Activated CD4-positive, CD25-positive, alpha-beta regulatory T cell treated with anti-CD3 and anti-CD28 coated beads, Interleukin-2, amount 50 U/mL, for 16 hours (primary cell): Measurements from ENCODE around the gene SLC35F3.
"Not testable (repeated sequence)": the region's sequence is repeated elsewhere in the genome, so short reads cannot be mapped to it uniquely, and the experiment has no call there.

ENCODE experiments used
- DNase-seq: peaks from one replicate; pipeline ENCODE4 v3.0.0-alpha.2; 2020; ENCODE audit warnings: low read depth, low spot score

Gene SLC35F3

DNA sequence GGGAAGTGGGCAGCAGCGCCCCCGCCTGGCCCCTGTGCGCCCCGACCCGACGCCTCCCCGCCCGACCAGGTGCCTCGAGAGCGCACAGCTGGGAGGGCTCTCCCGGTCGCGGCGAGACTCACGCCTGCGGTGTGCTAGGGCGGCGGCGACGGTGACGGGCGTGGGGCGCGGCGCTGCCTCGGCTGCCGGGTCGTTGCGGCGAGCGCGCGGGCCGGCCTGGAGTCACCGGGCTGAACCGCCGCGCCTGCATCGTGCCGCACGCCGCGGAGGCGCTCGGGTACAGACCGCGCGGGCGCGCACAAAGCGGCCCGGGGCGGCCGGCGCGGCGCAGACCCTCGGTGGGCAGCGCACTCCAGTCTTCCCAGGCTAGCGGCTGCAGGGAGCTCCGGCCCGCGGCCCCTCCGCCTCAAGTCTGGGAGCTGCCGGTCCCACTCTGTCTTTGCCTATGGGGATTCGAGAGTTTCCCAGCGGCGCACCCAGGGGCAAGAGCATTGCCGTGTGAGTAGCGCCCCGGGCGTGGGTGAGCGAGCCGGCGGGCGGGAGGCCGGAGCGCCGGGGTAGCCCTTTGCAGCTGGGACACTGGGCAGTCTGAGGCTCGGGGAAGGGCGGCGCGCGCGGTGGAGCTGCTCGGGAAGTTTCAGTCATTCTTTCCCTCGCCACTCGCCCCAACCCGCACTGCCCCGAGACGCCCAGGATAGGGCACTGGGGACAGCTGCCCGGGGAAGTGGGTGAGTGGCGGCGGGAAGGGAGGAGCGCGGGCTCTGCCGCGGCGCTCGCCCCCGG is at the start of gene SLC35F3:
Gene SLC35F3 (plus strand): TSS at position 44 of the 783 bp plus-strand sequence.
- DNase-seq: no peak

DNA sequence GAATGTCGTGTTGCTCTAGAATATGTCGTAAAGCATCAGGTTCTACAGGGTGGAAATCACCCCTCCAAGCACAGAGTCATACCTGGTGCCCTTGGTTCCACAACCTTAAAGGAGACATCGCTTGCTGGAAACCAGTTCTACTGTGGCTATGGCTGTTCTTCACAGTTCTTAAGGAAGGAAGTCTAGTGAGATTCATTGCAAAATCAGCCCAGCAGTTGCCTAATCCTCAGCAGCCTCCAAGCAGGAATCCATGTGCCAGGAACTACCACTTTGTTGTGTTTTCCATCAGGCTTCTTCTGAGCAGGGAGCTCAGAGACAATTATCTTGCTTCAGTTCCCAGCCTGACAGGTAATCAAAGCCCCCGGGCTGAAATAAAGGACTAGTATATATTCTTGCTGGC is 45.0 kb upstream of the SLC35F3 start:
- DNase-seq: no peak

DNA sequence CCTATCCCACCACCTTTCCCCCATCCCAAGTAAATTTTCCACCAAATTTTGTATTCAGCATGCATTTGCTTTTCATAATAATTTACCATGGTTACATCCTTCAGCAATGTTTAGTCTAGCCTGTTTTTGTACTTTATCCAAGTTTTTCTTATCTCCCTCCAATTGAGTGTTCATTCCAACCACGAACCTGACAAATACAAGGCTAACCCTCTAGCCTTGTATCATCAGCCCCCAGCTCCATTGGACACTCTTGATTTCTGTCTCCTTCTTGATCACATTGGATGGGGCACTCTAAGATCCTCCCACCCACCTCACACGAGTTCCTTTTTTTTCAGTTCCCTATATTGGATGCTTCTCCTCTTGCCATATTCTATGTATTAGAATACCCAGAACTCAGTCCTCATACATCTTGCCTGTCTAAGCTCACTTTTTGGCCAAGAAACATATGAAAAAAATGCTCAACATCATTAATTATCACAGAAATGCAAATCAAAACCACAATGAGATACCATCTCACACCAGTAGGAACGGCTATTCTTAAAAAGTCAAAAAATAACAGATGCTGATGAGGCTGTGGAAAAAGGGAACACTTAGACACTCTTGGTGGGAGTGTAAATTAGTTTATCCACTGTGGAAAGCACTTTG is 40.5 kb upstream of the SLC35F3 start:
- DNase-seq: no peak

DNA sequence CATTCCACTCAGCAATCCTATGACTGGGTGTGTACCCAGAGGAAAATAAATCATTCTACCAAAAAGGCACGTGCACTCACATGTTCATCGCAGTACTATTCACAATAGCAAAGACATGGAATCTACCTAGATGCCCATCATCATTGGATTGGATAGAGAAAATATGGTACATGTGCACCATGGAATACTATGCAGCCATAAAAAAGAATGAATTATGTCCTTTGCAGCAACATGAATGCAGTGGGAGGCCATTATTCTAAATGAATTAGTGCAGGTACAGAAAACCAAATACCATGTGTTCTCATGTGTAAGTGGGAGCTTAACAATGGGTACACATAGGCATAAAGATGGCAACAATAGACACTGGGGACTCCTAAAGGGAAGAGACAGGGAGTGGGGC is 39.9 kb upstream of the SLC35F3 start:
- DNase-seq: no peak

DNA sequence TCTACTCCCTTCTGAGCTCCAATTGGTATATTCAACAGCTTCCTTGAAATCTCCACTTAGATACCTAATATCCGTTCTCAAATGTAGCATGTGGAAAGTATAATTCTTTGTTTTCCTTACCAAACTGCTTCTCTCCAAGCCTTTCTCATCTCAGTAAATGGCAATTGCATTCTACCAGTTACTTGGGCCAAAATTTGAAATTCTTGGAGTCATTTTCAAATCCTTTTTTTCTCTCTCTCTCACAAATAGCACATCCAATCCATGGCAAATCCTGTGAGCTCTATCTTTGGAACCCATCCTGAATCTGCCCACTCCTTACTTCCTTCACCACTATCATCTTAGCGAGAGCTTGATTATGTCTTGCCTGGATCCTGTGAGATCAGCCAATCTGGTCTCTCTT is 39.3 kb upstream of the SLC35F3 start:
- DNase-seq: no peak

DNA sequence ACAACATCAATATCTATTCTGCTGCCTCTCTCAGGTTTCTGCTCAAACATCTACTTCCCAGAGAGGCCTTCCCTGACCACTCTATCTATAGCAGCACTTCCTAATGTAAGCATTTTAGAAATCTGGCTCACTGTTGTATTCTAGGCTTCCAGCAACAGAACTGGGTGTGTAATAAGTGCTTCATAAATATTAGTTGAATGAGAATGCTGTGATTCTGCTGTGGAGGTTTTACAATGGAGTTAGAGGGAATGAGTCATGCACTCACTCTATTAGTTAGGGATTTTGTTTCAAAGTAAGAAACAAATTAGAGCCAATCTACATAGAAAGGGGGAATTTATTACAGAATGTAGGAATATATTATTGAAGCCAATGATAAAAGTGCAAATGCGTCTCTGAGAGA is 38.6 kb upstream of the SLC35F3 start:
- DNase-seq: no peak

DNA sequence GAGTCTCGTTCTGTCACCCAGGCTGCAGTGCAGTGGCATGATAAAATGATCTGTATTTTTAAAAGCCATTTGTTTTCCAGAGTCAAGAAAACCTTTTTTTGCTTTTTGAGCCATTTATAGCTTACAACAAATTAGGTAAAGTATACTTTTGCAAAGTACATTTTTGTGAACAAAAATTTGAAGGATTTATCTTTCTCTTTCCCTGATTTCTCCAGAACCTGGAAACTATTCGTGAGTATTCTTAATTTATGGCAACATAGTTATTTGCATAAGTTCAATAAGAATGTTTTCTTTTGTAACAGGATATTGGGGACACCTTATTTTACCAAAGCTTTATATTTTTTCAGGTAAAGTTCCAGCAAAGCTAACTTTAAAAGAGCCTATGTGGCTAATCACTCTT is 37.4 kb upstream of the SLC35F3 start:
- DNase-seq: no peak

DNA sequence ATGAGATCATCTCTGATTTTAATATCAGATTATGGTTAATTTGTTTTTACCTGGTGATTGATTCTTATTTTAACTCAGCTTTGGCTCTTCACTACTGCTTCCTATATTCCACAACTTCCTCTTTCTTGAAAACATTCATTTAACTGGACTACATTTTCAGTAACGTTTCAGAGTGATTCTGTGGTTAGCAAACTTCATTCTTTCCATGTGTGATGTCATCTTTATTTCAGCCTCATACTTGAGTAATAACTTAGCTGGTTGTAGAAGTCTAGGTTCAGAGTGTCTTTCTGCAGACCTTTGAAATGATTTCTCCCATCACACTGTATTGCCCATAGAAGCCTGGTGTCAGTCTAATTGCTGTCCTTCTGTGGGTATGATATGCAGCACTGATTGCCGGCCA is 36.0 kb upstream of the SLC35F3 start:
- DNase-seq: no peak

DNA sequence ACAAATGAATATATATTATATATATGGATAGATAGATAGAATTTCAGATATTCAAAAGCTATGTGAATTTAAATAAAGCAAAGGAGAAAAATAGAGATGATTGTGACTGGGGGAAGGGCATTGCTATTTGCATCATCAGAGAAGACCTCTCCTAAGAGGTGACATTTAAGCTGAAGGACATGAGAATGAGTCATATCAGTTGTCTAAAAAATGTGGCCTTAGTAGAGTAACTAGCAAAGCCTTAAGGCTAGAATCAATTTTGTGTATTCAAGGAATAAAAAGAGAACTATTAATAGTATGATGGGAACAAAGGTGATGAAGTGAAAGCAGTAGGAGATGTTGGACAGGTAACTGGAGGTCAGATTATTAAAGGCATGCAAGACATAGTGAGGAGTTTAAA is 34.8 kb upstream of the SLC35F3 start:
- DNase-seq: no peak

DNA sequence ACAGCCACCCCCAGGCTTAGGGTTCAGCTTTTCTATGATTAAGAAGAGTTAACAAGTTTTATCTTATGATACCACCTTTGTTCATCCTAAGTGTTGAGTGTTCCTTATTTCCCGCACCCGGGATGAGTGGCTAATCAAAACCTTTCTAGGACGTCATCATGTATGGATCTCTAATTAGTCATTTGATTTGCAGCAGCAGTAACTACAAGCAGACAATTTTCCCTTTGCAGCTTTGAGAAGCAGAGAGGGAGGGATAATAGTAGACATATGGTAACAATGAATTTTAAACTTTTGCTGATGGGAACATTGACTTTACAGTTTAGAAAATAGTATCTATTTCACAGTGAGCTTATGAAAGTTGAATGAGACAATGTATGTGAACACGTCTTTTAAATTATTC is 30.8 kb upstream of the SLC35F3 start:
- DNase-seq: no peak

DNA sequence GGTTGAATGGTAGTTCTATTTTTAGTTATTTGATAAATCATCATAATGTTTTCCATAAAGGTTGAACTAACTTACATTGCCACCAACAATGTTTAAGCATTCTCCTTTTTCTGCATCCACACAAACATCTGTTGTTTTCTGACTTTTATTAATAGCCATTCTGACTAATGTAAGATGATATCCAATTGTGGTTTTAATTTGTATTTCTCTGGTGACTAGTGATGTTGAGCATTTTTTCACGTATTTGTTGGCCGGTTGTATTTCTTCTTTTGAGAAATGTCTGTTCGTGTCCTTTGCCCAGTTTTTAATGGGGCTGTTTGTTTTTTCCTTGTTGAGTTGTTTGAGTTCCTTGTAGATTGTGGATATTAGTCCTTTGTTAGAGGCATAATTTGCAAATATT is 24.6 kb upstream of the SLC35F3 start:
- DNase-seq: no peak

DNA sequence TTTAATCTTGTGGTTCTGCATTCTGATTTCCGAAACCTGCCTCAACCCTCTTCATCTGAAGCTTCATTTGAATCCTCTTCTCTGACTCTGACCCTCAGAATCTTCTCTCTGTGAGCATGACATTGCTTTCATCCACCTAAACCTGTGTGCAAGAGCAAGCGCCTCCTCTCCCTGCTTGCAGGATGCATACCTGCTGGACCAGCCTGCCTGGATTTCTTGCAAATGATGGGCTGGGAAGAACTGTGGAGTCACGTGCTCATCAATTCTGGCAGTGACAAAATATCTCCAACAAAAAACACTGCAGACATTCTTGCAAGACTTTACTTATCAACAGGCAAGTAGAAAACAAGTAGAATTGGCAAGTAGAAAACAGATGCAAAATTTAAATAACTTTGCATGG is 20.8 kb upstream of the SLC35F3 start:
- no peak for DNase-seq

DNA sequence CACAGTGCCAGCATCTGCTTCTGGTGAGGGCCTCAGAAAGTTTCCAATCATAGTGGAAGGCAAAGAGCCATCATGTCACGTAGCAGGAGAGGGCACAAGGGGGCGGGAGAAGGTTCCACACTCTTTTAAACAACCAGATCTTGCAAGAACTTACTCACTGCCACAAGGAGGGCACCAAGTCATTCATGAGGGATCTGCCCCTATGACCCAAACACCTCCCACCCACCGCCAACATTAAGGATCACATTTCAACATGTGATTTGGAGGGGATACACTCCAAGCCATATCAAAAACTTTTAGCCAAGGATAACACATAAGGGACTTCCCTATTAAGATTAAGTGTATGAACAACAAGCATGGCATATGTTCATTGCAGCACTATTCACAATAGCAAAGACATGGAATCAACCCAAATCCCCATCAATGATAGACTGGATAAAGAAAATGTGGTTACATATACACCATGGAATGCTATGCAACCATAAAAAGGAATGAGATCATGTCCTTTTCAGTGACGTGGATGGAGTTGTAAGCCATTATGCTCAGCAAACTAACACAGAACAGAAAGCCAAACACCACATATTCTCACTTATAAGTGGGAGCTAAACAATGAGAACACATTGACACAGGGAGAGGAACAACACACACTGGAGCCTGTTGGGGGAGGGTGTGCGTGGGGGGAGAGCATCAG is 19.9 kb upstream of the SLC35F3 start:
- DNase-seq: no peak

DNA sequence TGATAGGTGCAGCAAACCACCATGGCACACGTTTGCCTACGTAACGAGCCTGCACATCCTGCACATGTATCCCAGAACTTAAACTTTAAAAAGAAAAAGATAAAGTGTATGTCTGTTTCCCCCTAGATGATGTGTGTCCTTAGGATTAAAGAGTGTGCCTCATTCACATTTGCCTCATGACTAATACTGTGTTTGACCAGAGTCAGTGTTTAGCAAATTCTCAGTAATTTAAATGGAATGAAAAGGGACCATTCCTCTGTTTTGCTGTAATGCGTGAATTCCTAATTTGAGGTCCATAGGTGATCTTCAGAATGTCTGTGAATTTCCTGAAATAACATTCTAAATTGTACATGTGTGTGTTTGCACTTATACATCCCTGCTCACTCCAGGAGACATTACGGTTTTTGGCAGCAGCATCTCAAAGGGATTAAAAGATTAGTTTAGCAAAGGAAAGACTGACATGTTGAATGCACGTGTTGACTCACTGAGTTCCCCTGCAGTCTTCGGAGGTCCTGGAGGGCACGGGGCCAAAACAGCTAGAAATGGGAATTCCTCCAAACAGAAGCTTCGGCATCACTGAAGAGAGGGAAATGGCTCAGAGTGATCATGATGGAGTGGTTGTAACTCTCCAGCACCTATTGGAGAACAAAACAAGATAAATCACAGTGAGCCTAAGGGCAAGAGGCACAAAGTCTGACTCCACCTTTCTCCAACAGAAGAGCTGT is 19.1 kb upstream of the SLC35F3 start:
- no peak for DNase-seq

DNA sequence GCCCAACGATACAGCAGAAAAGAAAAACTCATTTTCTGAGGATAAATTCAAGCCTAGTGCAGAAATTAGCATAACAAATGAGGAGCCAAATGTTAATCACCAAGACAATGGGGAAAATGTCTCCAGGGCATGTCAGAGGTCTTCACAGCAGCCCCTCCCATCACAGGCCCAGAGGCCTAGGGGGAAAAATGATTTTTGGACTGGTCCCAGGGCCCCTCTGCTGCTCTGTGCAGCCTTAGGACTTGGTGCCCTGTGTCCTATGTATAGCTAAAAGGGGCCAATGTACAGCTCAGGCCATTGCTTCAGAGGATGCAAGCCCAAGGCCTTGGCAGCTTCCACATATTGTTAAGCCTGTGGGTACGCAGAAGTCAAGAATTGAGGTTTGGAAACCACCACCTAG is 13.3 kb upstream of the SLC35F3 start:
- DNase-seq: not testable (repeated sequence)

DNA sequence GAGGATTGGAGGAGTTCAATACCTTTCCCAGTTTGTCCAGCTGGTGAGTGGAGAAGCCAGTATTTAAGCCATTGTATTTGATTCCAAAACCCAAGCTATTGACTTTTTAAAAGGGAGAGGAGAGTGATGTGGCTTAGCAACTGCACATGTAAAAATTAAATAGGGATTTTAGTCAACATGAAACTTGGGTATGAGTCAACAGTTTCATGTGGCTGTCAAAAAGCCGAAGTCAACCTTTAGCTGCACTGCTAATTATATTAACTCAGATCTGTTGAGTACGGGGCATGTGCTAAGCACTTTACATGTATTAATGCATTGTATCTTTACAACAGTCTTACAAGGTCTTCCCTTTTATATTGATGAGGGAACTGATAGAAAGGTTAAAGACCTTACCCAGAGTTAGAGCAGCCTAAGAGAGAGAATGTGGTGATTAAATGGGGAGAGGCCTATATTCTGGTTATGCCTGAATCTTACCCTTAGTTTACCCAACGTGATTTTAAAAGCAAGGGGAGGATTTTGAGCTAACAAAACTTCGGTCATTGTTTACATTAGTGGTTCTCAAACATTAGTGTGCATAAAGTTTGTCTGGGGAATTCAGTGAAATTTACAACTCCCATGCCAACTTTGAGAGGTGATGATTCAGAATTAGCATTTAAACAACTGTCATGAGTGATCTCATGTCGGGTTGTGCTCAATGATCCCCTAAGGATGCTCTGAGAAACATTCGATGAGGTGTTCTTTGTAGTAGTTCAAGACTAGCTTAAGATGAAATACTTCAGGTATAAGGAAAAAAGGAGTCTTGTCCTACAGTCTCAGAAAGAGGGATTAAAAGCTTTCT is 6.9 kb upstream of the SLC35F3 start:
- no peak for DNase-seq

DNA sequence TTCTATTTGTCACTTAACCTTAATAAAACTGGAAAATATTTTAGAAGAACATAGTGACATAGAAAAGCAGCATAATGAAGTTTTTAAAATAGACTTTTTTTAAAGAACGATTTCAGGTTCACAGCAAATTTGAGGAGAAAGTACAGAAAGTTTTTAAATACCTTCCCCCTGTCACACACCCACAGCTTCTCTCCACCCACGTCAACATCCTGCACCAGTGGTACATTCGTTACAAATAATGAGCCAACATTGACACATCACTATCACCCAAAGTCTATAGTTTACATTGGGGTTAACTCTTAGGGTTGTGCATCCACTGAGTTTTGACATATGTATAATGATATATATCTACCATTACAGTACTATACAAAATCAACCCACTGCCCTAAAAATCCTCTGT is 3.0 kb upstream of the SLC35F3 start:
- DNase-seq: no peak

DNA sequence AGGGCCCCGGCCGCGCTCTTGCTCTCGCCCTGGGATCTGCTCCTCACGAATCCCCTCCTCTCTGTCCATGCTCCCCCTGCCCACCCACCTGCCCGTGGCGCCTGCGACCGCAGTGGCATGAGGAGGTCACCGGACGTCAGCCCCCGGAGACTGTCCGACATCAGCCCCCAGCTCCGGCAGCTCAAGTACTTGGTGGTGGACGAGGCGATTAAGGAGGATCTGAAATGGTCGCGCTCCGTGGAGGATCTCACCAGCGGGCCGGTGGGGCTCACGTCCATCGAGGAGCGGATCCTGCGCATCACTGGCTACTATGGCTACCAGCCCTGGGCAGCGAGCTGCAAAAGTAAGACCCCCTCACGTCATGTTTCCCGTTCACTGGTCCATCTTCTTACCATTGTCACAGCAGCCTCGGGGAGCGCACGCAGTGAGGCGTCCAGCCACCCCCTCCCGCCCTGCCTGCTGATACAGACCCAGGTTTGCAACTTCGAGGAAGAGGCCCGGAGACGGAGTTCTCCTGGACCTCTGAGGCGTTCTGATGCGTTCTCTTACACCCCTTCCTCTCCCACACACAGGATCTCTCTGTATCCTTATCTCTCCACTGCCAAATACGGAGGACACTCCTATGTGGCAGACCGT is 1.1 kb downstream of the SLC35F3 start:
- no peak for DNase-seq

DNA sequence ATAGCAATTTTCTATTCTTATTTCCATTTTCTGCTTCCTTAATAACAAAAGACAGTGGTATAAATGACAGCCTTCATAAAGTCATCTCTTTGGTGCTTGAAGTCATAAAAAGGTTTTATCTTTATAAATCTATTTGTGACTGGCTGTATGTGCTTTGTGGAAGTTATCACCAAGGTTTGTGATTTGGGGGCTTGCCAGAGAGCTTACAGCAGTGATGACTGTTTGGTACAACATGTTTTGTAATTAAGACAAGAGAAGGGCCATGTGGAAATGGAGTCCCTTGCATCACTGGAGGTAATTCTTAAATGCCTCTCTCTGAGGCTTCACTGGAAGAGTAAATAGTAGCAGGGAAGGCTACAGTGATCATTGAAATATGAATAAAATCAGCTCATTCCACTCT is 2.7 kb downstream of the SLC35F3 start:
- DNase-seq: no peak

DNA sequence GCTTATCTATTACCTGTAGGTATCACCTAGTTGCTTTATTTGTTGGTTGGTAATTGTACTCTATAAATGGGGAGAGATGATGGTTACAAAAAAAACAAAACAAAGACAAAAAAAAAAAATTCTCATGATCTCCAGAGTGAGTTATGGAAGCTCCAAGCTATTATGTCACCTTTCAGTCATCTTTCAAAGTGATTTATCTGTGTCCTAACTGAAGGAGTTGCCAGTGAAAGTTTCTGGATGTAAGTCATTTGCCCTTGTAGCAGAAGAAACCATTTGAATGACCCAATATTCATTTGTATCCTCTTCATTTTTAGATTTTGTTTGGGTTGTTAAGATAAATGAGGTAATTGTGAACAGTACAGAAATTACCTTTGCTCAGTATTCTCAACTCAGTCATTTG is 3.6 kb downstream of the SLC35F3 start:
- DNase-seq: no peak

DNA sequence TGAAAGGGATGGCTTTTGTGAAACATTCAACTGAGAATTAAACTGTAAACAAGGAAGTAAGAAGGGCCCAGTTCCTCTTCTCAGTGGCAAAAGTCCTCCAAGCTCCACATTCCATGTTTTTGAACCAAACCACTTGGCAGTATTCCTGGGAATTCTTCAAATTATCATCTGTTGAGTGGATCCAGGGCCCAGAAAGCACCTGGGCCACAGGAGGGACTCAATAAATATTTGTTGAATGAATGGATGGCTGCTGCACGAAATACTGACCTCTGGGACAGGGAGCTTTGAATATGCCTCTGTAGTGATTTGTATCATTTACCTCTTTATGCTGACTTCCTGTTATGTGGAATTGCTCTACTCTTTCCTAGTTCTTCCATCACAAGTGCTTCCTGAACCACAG is 4.7 kb downstream of the SLC35F3 start:
- DNase-seq: no peak
